Right ventricle myocardium superior (tissue), 1 donor: Measurements from ENCODE around the gene AGAP2. TPM values are rescaled to one million over a fixed set of nuclear protein-coding genes. Genes with fewer than 3 reads are reported as not detected.
"Not testable (repeated sequence)": the region's sequence is repeated elsewhere in the genome, so short reads cannot be mapped to it uniquely, and the experiment has no call there.

Source experiments
- ATAC-seq: fragments of 200-7000 bp; cut with Tn5 transposase; one replicate; pipeline ENCODE4 v1.9.1; 2020; ENCODE audit warnings: mild to moderate bottlenecking; ENCODE audit not compliant: poor library complexity
- DNase-seq: peaks from one replicate; pipeline ENCODE4 v3.0.0-alpha.2; 2020
- intact Hi-C: fragments of 100-400 bp; cut with DNase I; formaldehyde crosslinking; loops from one replicate; pipeline ENCODE4 v1.11.2; 2022
- long read RNA-seq: library from polyadenylated mRNA; unstranded; transcript quantifications from one replicate; pipeline ENCODE4 v2.0.0, GENCODE V29; 2021
- total RNA-seq: library from RNA; stranded (reverse); fragmentation: NEBNext Ultra II Directional; extraction: Animal tissue kit (Norgen Biotek cat#: 25700); gene quantifications from one replicate; pipeline ENCODE4 v1.2.1, GENCODE V29; 2021
- donor health status: DM: no; HTN: yes; CAD: no; lungs with severe emphysema.

Gene AGAP2
- 6.6 TPM for total RNA-seq
- long read RNA-seq, partial matches to known transcripts, result 0 of 6 reads
- long read RNA-seq, other reads (novel, unspliced or antisense), result 6 of 6 reads

DNA sequence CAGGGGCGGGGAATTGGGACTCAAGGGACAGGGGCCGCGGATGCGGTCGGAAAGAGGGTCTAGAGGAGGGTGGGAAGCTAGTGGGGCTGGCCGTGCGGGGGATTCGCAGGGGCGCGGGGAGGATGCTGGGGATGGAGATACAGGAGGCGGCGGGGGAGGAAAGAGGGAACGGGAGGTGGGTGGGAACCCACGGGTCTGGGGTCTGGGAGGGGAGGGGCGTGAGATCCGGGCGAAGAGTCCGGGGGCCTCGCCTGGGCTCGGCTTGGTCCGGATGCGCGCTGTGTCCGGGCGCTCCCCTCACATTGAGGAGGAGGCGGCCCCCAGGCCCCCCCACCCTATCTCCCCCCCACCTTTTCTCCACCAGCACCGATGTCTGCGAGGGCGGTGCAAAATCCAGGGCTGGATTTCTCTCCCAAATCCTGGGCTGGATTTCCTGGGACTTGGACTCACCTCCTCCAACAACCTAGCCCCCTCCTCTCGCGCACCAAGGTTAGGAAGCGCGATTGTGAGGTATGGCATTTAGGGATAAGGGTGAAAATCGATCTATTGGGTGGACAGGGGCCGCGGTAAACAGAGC is at the start of gene AGAP2:
Gene AGAP2, minus strand, starts transcription at position 82 of the 577 bp plus-strand sequence. CDS start 496 bp downstream, outside the sequence.
- intact Hi-C loops, result no loop called here
- no peak for ATAC-seq
- DNase-seq, result peak; percentile 39

DNA sequence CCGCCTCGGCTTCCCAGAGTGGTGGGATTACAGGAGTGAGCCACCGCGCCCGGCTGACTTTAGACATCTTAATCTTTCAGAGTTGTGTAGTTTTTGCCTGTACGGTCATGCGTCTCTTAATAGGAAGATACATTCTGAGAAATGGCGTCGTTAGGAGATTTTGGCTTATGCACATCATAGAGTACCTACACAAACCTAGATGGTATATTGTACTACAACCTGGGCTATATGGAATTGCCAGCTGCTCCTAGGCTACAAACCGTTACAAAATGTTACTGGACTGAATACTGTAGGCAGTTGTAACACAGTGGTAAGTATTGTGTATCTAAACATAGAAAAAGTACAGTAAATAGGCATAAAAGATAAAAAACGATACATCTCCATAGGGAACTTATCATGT is 45.3 kb upstream of the AGAP2 start:
- no peak for ATAC-seq

GRCh38 chr12:57783466-57783801 is 44.9 kb upstream of the AGAP2 start:
- ATAC-seq, result no peak
- intact Hi-C loops, result no loop called here
- DNase-seq, result no peak

More for the DNA sequence above, 45.3 kb upstream of the AGAP2 start:
- intact Hi-C loops, result no loop called here
- DNase-seq, result no peak

- peak; percentile 99 for DNase-seq
- peak; percentile 95 for ATAC-seq
- intact Hi-C loops, result no loop called here
These were observed 44.3 kb upstream of the AGAP2 start, which contains the start of gene TSFM for GRCh38 chr12:57782608-57783465. Gene TSFM, plus strand, starts transcription at chr12:57782787. Its CDS starts 15 bp downstream, at chr12:57782802.

- DNase-seq, result no peak
- ATAC-seq, result no peak
- intact Hi-C loops, result no loop called here
These were observed 43.7 kb upstream of the AGAP2 start for GRCh38 chr12:57782243-57782607.

DNA sequence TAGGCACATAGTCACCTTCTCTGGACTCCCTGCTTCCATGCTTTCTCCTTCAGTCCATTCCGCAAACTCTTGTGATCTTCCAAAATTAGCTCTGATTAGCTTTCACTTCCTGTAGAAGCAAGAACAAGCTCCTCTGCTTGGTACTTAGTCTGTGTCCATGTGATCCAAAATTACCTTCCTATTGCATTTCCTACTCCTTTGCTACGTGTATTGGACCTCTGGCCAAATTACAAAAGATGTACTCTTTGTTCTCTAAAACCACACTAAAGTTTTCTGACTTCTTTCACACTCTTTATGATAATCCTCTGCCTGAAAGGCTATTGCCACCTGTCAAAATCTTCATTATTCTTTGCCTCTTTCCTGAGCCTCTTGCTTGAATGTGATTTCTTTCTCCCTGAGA is 43.3 kb upstream of the AGAP2 start:
- intact Hi-C loops, result no loop called here
- ATAC-seq (no peak), DNase-seq (no peak)

DNA sequence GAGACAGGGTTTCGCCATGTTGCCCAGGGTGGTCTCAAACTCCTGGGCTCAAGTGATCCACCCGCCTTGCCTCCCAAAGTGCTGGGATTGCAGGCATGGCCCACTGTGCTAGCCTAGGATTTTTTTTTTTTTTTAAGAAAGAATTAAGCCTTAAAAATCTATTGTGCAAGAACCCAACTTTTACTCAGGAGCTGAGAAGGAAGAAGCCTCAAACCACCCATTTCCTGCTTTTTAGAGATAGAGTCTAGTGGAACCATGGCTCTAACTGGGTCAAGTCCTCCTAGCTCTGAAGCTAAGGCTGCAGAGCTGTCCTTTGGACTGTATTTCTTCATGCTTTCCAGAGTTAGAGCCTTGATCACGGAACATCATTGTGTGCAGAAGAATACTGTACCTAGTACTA is 42.7 kb upstream of the AGAP2 start:
- intact Hi-C loops, result no loop called here
- DNase-seq (no peak), ATAC-seq (no peak)

GRCh38 chr12:57780284-57780897 is 41.8 kb upstream of the AGAP2 start:
- no peak for ATAC-seq
- intact Hi-C loops, result no loop called here
- no peak for DNase-seq

DNA sequence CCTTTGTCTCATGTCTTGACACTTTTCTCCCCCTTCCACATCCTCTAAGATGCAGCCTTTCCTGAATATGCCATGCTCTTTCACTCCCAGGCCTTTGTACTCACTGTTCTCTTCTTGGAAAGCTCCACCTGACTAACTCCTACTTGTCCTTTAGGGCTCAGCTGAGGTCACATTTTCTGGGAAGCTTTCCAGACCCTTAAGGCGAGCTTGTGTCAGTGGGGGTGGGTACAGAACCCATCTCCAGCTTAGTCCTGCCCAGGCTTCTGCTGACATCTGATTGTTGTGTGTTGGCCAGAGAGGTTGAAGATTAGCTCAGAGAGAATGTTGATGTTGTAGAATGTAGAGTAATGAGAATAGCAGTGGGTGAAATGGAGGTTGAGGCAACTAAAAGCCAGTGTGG is 41.2 kb upstream of the AGAP2 start:
- ATAC-seq (no peak), DNase-seq (no peak)
- intact Hi-C loops, result no loop called here

DNA sequence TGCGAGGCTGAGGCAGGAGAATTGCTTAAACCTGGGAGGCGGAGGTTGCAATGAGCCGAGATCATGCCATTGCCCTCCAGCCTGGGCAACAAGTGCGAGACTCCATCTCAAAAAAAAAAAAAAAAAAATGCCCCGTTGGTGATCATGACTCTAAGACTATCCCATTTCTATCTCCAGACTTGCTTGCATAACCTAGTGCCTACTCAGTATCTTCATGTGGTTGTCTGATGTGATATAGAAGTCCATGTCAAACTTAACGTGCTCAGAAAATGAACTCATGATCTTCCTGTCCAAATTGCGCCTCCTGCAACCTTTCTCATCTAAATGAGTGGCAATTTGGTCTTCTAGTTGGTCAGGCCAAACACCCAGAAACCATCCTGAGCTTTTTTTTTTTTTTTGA is 39.4 kb upstream of the AGAP2 start:
- intact Hi-C loops, result no loop called here
- ATAC-seq, result no peak
- no peak for DNase-seq

GRCh38 chr12:57777367-57777766 is 38.8 kb upstream of the AGAP2 start:
- intact Hi-C loops, result no loop called here
- ATAC-seq, result no peak
- no peak for DNase-seq

GRCh38 chr12:57776247-57776587 is 37.7 kb upstream of the AGAP2 start:
- intact Hi-C loops, result no loop called here
- no peak for ATAC-seq
- no peak for DNase-seq

GRCh38 chr12:57775563-57776246 is 37.2 kb upstream of the AGAP2 start:
- DNase-seq (no peak), ATAC-seq (no peak)
- intact Hi-C loops, result no loop called here

DNA sequence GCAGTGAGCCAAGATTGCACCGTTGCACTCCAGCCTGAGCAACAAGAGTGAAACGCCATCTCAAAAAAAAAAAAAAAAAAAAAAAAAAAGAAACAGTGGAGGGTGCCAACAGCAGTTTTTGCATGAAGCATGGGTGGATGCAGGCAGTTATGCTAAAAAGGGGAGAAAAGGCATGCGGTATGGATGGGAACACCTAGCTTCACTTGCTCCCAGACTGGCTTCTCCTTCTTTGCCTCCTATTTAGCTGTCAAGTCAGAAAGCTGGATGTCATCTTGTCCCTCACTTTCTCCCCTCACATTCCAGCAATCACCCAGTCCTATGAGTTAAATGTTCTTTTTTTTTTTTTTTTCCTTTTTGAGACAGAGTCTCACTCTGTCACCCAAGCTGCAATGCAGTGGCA is 36.5 kb upstream of the AGAP2 start:
- intact Hi-C loops, result no loop called here
- DNase-seq (no peak), ATAC-seq (no peak)

GRCh38 chr12:57774634-57775033 is 36.1 kb upstream of the AGAP2 start:
- intact Hi-C loops, ATAC-seq, DNase-seq: not testable (repeated sequence)

GRCh38 chr12:57772429-57773322 is 34.1 kb upstream of the AGAP2 start, which contains the start of gene EEF1AKMT3:
Gene EEF1AKMT3, plus strand, starts transcription at chr12:57772614. Its CDS starts 111 bp downstream, at chr12:57772725.
- ATAC-seq, result peak; percentile 77
- intact Hi-C loops, result no loop called here
- DNase-seq, result peak; percentile 77

DNA sequence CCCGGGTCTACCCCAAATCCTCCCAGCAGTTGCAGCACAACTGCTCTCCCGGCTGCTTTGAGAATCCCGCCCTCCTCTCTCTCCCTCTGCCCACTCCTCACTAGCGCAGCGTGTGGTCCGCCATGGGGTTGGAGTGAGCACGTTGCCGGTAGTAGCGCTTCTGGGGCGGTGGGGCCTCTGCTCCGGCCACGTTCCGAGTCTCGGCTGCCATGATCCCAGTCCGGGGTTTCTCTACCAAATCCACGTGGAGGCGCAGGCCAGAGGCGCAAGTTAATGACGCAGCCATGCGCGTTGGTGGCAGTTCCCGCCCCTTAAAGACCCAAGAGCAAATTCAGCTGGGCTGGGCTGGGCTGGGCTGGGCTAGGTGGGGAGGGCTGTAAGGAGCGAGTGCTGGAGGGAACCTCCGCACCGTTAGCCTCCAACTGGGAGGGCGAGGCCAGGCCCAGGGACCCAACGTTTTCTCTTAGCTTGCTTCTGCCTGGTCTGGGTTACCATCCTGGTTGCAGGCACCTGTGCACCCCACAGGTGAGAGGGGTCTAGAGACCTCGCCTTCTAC is 33.4 kb upstream of the AGAP2 start, which contains the start of gene METTL1:
Gene METTL1, minus strand, starts transcription at position 233 of the 556 bp plus-strand sequence. Its CDS starts 22 bp downstream, at position 211.
- peak; percentile 96 for DNase-seq
- intact Hi-C loops, result no loop called here

More for the DNA sequence above, 33.4 kb upstream of the AGAP2 start, which contains the start of gene METTL1:
- ATAC-seq, result peak; percentile 98
